IPS-15b (cell line): ENCODE measurements around the gene ZFYVE27.

Experiments used
- H3K27me3 ChIP-seq: one replicate; pipeline ENCODE4 v1.6.1; 2013; ENCODE audit warnings: low read length; ENCODE audit not compliant: control insufficient read depth, insufficient read depth
- H3K36me3 ChIP-seq: one replicate; pipeline ENCODE4 v1.6.1; 2013; ENCODE audit warnings: low read length; ENCODE audit not compliant: control insufficient read depth, insufficient read depth
- H3K4me1 ChIP-seq: one replicate; pipeline ENCODE4 v1.6.1; 2013; ENCODE audit warnings: mild to moderate bottlenecking, low read length; ENCODE audit not compliant: control insufficient read depth, insufficient read depth
- H3K4me3 ChIP-seq: one replicate; pipeline ENCODE4 v1.5.1; 2013; ENCODE audit warnings: low read depth, low read length
- H3K9ac ChIP-seq: one replicate; pipeline ENCODE4 v1.6.1; 2013; ENCODE audit warnings: low read depth, mild to moderate bottlenecking, low read length
- H3K9me3 ChIP-seq: one replicate; pipeline ENCODE4 v1.6.1; 2013; ENCODE audit warnings: mild to moderate bottlenecking, low read length; ENCODE audit not compliant: control insufficient read depth, insufficient read depth

Gene ZFYVE27

DNA sequence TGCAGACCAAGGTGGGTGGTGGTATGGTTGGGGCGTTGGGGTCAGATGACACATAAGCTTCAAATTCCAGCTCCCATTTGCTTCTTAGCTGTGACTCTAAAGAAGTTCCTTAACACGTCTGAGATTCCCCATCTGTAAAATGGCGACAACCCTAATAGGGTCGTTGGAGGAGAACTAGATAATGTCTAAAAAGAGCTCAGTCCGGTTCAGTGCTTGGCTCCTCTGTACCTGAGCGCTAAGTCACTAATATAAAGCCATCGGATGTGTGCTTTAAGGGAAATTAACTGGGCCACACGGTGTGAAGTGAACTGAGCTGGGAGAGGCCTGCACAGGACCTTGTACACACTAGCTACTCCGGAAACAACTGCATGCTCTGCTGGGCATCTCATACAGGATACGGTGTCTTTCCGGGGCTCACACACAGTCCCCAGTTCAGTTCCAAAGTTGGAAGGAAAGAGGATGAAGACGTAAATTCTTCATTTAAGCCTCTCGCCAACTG, 476 bp upstream of the ZFYVE27 start:
- peaks cover 9% of the 10 kb centered on the region for H3K9me3 ChIP-seq
- no peaks in the 10 kb centered on the region for H3K36me3 ChIP-seq
- H3K27me3 ChIP-seq, result peaks cover 26% of the 10 kb centered on the region
- no peak overlapping the region for H3K4me3 ChIP-seq
- H3K4me1 ChIP-seq, result no peaks in the 10 kb centered on the region
- H3K9ac ChIP-seq, result no peak overlapping the region

DNA sequence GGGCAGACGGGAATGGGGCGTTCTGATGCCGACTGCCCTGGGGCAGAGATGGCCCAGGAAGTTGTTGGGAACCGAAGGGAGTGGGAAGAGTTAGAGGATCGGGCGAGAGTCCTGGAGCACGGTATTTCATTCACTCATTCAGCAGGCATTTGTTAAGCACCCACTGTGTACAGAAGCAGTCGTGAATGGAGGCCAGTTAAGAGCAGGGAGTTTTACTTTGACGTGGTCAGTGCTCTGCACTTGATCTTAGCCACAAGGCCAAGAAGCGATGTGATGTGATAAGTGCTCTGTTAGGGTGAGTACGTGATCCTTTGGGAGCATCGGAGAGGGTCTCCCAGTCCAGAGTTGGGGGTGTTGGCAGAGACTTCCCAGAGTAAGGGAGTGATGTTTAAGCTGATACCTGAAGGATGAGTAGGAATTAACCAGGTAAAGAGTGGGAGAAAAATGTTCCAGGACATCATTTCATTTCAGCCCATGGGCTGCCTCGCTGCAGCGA, 890 bp downstream of the ZFYVE27 start:
- peaks cover 9% of the 10 kb centered on the region for H3K9me3 ChIP-seq
- no peaks in the 10 kb centered on the region for H3K36me3 ChIP-seq
- H3K27me3 ChIP-seq, result peaks cover 26% of the 10 kb centered on the region
- H3K4me3 ChIP-seq, result peak overlapping the region; percentile 91
- no peaks in the 10 kb centered on the region for H3K4me1 ChIP-seq
- H3K9ac ChIP-seq, result peak overlapping the region; percentile 57

DNA sequence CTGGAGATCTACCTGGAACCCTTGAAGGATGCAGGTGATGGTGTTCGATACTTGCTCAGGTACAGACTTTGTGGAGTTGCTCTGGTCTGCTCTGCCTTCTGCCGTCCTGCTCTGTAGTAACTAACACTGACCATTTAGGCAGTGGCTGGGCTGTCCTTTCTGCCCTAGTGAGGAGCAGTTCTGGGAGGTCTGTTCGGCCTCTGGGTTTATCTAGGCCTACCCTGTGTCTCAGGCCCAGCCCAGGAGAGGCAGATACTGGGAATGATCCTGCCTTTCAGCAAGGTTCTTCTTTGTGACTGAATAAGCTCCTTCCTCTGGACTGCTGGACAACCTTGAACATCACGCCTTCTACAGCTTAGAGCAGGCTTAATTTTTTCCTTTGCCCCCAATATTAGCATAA, 1.7 kb downstream of the ZFYVE27 start:
- no peak overlapping the region for H3K9ac ChIP-seq
- peaks cover 26% of the 10 kb centered on the region for H3K27me3 ChIP-seq
- peaks cover 9% of the 10 kb centered on the region for H3K9me3 ChIP-seq
- no peaks in the 10 kb centered on the region for H3K36me3 ChIP-seq
- no peaks in the 10 kb centered on the region for H3K4me1 ChIP-seq
- H3K4me3 ChIP-seq, result no peak overlapping the region

DNA sequence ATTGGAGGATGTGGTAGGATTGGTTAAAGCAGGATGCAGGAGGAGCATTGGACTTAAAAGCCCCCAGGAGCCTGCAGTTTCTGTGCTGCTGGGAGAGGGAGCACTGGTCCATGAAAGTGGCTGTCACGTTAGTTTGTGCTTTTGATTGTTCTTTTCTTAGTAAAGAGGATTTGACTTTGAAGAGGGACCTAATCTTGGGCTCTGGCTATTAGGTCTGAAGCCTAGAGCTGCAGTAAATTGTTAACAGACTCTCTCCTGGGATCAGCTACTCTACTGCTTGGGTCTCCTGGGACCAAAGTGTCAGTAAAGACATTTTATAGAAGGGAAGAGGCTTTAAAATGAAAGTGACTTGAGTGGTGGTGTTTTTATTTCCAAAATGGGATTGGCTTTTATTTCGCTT, 3.7 kb downstream of the ZFYVE27 start:
- H3K27me3 ChIP-seq, result peaks cover 11% of the 10 kb centered on the region
- no peak overlapping the region for H3K9ac ChIP-seq
- peaks cover 10% of the 10 kb centered on the region for H3K36me3 ChIP-seq
- peaks cover 9% of the 10 kb centered on the region for H3K9me3 ChIP-seq
- H3K4me1 ChIP-seq, result no peaks in the 10 kb centered on the region
- H3K4me3 ChIP-seq, result no peak overlapping the region

DNA sequence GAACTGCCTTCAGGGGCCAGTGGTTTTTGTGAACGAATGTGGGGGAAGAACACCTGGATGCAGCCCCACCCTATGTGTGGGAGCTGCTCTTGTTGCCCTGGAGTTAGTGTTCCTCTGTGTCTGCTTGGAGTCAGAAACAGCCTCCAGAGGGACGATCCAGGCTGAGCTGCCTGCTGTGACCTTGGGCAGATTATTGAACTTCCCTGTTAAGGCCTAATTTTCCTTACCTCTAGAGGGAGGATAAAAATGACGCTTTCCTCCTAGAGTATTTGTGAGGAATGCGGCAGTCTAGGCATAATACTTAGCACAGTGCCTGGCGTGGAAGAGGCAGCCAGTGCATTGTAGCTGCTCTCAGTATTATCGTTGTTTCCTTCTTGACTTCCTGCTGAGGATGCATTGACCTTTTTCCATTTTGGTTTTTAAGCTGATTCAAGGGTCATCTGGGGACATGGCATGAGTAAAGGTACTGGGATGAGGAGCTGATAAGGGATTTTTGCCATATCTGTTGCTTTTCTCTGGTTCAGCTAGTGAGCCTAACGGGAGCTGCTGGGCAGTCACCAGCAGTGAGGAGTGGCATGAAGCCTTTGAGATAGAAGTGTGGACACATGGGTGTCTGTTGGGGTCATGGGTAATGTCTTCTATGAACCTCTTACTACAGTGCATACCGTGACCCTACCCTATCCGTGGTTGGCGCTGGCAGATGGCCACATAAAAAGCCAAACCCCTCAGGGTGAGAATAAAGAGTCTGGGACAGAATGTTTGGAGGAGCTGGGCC, 6.4 kb downstream of the ZFYVE27 start:
- no peak overlapping the region for H3K4me3 ChIP-seq
- no peaks in the 10 kb centered on the region for H3K4me1 ChIP-seq
- H3K9ac ChIP-seq, result no peak overlapping the region
- H3K9me3 ChIP-seq, result no peaks in the 10 kb centered on the region
- no peaks in the 10 kb centered on the region for H3K27me3 ChIP-seq
- H3K36me3 ChIP-seq, result peaks cover 19% of the 10 kb centered on the region

DNA sequence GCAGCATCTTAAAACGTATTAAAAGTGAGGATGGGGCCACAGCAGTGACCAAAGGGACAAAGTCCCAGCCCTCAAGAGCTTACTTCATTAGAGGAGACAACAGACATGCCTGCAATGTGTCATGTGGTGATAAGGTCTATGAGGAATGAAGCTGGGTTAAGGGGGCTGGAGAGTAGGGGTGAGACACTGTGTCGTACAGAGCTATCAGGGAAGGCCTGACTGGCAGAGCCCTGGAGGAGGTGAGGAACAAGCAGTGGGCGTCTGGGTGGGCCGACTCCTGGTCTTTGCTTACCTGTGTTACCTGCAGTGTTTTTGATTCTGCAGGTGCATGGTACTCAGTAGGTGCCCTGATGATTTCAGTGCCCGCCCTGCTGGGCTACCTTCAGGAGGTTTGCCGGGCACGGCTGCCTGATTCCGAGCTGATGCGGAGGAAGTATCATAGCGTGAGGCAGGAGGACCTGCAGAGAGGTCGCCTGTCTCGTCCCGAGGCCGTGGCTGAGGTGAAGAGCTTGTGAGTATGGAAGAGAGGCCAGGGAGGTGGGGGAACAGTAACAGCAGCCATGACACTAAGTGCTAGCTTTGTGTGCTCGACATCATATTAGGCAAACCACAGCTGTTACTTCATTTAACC, 7.6 kb downstream of the ZFYVE27 start:
- Histone ChIP-seq H3K9ac (no peak overlapping the region), H3K36me3 (peaks cover 25% of the 10 kb centered on the region)

DNA sequence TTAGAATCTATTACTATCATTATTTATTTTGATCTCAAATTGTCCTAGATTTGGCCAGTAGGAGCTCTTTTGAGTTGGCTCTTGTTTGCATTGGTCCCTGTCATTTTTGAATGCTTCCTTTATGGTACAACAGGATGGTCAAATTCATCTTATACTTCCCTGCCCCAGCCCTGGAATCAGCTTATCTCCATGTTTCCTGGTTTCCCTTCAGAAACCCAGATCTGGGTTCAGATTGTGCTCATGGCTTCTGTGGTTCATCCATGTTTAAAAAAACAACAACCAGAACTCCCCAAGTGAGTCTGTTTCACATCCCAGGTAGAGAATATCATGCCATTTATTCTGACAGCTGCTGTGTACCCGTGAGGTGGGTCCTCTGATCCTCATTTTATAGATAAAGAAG, 10.6 kb downstream of the ZFYVE27 start:
- Histone ChIP-seq H3K9me3 (no peaks in the 10 kb centered on the region), H3K36me3 (peaks cover 40% of the 10 kb centered on the region), H3K27me3 (no peaks in the 10 kb centered on the region), H3K4me1 (no peaks in the 10 kb centered on the region), H3K9ac (no peak overlapping the region), H3K4me3 (no peak overlapping the region)

More for the DNA sequence above, 7.6 kb downstream of the ZFYVE27 start:
- Histone ChIP-seq H3K27me3 (no peaks in the 10 kb centered on the region), H3K4me3 (no peak overlapping the region), H3K9me3 (no peaks in the 10 kb centered on the region), H3K4me1 (no peaks in the 10 kb centered on the region)

DNA sequence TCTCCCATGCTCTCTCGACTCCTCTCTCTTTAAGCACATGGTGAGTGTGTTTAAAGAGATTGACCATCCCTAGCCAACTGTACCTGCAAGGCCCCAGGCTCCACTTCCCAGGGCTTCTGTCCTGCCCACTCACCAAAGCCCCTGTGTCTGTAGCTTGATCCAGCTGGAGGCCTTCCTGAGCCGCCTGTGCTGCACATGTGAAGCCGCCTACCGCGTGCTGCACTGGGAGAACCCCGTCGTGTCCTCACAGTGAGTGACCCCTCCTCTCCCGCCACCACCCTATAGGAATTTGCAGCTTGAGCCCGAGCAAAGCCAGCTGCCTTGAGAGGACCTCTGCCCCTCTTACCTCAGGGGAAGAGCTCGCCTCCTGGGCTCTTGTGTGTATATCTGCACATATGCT, 11.2 kb downstream of the ZFYVE27 start:
- Histone ChIP-seq H3K27me3 (no peaks in the 10 kb centered on the region), H3K9me3 (no peaks in the 10 kb centered on the region), H3K36me3 (peaks cover 41% of the 10 kb centered on the region), H3K4me3 (no peak overlapping the region), H3K9ac (no peak overlapping the region), H3K4me1 (no peaks in the 10 kb centered on the region)

DNA sequence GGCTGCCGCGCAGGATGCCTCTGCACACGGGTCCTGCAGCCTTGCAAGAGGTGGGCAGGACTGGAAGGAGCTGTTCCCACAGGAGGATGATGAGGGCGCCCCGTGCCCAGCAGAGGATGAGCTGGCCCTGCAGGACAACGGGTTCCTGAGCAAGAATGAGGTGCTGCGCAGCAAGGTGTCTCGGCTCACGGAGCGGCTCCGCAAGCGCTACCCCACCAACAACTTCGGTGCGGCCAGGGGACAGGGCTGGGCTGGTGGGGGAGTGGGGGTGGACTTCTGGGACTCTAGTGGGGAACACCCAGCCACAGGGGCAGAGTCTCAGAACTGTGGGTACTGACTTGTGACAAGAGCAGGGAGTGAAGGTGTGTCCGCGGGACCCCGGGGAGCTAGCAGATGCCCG, 16.0 kb downstream of the ZFYVE27 start:
- Histone ChIP-seq H3K9ac (no peak overlapping the region), H3K27me3 (no peaks in the 10 kb centered on the region), H3K9me3 (no peaks in the 10 kb centered on the region), H3K36me3 (peaks cover 61% of the 10 kb centered on the region), H3K4me1 (no peaks in the 10 kb centered on the region), H3K4me3 (no peak overlapping the region)

DNA sequence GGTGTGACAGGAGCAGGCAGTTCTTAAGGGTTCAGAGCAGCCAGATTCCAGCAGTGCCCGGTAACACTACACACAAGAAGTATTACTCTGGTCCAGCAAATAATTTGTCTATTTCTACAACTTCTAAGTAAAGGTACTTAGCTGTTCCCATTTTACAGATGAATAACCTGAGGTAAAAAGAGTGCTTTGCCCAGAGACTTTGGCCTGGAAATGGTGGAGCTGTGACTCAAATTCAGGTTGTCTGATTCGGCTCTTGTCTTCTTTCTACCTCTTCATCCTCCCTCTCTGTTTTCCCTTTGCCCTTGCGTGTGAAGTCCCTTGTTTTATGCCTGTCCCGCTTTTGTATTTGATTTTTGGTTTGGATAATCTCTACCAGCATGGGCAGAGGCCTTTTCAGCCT, 17.8 kb downstream of the ZFYVE27 start:
- H3K9ac ChIP-seq, result no peak overlapping the region
- H3K27me3 ChIP-seq, result no peaks in the 10 kb centered on the region
- H3K9me3 ChIP-seq, result no peaks in the 10 kb centered on the region
- peaks cover 55% of the 10 kb centered on the region for H3K36me3 ChIP-seq
- H3K4me3 ChIP-seq, result no peak overlapping the region
- H3K4me1 ChIP-seq, result no peaks in the 10 kb centered on the region

DNA sequence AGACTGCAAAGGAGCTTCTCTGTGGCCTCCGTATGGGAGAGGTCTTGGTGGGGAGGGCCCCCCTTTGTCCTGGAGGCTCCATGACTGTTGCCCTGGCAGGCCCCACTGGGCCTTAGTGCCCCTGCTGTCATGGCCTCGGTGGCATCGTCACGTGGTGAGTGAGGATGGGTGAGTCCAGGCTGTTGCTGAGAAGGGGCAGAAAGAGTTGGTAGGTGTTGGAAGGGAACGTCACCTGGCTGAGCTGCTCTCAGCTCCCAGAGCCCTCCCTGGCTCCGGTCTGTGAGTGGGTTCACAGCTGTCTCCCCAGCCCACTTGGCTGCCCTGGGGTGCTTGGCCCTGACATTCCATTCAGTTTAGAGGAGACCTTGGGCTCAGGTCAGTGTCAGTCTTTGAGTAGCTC, 18.8 kb downstream of the ZFYVE27 start:
- no peak overlapping the region for H3K9ac ChIP-seq
- H3K4me1 ChIP-seq, result no peaks in the 10 kb centered on the region
- peaks cover 57% of the 10 kb centered on the region for H3K36me3 ChIP-seq
- H3K9me3 ChIP-seq, result no peaks in the 10 kb centered on the region
- H3K4me3 ChIP-seq, result no peak overlapping the region
- H3K27me3 ChIP-seq, result no peaks in the 10 kb centered on the region

DNA sequence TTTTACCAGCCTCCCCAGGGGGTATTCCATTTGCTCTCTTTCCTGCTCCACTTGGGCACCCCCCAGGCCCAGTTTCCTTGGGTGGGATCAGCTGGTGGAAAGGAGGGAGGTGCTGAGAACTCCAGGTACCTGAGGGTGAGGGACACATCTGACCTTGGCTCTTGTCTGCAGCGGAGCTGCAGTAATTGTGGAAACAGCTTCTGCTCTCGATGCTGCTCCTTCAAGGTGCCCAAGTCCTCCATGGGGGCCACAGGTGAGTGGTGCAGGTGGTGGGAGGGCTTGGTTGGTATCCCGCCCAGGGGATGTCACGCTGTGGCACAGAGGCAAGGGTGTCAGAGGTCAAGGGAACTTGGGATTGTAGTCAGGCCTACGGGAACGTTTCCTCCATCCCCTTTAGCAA, 20.5 kb downstream of the ZFYVE27 start:
- Histone ChIP-seq H3K27me3 (no peaks in the 10 kb centered on the region), H3K36me3 (peaks cover 49% of the 10 kb centered on the region), H3K9me3 (no peaks in the 10 kb centered on the region), H3K4me1 (no peaks in the 10 kb centered on the region), H3K4me3 (no peak overlapping the region), H3K9ac (no peak overlapping the region)
